IMR-90 (cell line): ENCODE data around the gene CDT1.

Experiments used
- BHLHE40 ChIP-seq: fragments of 150-350 bp; IDR thresholded peaks from 2 replicates; pipeline ENCODE4 v1.6.1; 2016; ENCODE audit warnings: mild to moderate bottlenecking, low read depth, low read length
- CEBPB ChIP-seq: IDR thresholded peaks from 2 replicates; pipeline ENCODE4 v1.6.1; 2012; ENCODE audit warnings: low read depth, low read length, improper control_type of control experiment
- NFE2L2 ChIP-seq: fragments of 150-350 bp; IDR thresholded peaks from 2 replicates; pipeline ENCODE4 v1.6.1; 2016; ENCODE audit warnings: low read depth, mild to moderate bottlenecking, low read length
- POLR2A ChIP-seq: IDR thresholded peaks from 2 replicates; pipeline ENCODE4 v1.6.1; 2012; ENCODE audit warnings: mild to moderate bottlenecking, low read depth, low read length
- RFX5 ChIP-seq: IDR thresholded peaks from 2 replicates; pipeline ENCODE4 v1.8.0; 2012; ENCODE audit warnings: low read depth, mild to moderate bottlenecking, low read length, moderate library complexity
- SMC3 ChIP-seq: fragments of 150-350 bp; IDR thresholded peaks from 2 replicates; pipeline ENCODE4 v1.6.1; 2016; ENCODE audit warnings: low read depth, mild to moderate bottlenecking, antibody characterized with exemption, low read length, moderate library complexity
- TF ChIP-seq, protein P1 (sequence below): conservative IDR thresholded peaks from 2 replicates; pipeline ENCODE4 v1.5.1; 2012; ENCODE audit warnings: mild to moderate bottlenecking, low read depth, low read length, improper control_type of control experiment
- TF ChIP-seq, protein P2 (sequence below): fragments of 150-350 bp; IDR thresholded peaks from 2 replicates; pipeline ENCODE4 v1.6.1; 2016; ENCODE audit warnings: low read depth, mild to moderate bottlenecking, low read length, moderate library complexity, borderline replicate concordance

DNA sequence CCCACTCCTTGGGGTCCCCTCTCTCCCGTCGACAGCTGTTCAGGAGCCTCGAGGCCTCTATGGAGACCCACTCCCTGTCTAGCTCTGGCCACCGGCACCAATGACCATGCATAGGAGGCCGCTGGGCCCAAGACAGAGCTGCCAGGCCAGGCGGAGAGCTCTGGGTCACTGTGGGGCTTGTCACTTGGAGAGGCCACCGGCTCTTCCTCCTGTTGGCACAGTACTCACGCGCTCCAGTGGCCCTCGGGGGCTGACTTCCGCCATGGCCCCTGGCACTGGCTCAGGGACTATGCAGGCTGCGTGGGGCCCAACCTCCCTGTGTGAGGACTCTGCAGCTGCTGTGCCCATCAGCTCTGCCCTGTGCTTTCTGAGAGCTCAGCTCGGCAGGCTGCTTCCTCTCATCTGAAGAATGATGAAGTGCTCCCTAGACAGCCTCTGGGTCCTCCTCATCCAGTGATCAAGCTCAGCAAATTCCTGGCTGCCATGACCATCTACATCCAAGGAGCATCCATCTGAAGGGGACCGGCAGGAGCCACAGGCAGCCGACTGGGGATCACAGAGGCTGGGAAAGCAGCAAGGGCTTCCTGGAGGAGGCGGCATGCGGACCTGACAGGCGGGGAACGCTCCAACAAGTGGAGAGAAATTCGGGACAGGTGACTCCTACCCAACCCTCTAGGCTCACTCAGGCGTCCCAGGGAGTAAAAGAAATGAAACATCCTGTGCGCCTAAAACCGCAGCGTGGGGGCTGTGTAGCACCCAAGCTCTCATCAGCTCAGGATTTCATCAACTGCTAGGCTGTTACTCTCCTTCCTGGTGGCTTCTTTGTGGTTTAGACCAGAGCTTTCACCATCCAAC, 36.4 kb downstream of the CDT1 start:
- TF ChIP-seq BHLHE40 (no peak), POLR2A (no peak), NFE2L2 (no peak), RFX5 (no peak), SMC3 (no peak), CEBPB (no peak)
- TF ChIP-seq, protein P1, sequence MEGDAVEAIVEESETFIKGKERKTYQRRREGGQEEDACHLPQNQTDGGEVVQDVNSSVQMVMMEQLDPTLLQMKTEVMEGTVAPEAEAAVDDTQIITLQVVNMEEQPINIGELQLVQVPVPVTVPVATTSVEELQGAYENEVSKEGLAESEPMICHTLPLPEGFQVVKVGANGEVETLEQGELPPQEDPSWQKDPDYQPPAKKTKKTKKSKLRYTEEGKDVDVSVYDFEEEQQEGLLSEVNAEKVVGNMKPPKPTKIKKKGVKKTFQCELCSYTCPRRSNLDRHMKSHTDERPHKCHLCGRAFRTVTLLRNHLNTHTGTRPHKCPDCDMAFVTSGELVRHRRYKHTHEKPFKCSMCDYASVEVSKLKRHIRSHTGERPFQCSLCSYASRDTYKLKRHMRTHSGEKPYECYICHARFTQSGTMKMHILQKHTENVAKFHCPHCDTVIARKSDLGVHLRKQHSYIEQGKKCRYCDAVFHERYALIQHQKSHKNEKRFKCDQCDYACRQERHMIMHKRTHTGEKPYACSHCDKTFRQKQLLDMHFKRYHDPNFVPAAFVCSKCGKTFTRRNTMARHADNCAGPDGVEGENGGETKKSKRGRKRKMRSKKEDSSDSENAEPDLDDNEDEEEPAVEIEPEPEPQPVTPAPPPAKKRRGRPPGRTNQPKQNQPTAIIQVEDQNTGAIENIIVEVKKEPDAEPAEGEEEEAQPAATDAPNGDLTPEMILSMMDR: no peak
- TF ChIP-seq, protein P2, sequence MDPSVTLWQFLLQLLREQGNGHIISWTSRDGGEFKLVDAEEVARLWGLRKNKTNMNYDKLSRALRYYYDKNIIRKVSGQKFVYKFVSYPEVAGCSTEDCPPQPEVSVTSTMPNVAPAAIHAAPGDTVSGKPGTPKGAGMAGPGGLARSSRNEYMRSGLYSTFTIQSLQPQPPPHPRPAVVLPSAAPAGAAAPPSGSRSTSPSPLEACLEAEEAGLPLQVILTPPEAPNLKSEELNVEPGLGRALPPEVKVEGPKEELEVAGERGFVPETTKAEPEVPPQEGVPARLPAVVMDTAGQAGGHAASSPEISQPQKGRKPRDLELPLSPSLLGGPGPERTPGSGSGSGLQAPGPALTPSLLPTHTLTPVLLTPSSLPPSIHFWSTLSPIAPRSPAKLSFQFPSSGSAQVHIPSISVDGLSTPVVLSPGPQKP: no peak
